Glutamatergic neuron (in vitro differentiated cells): ENCODE results near the gene ABHD14A. TPM values are rescaled to one million over a fixed set of nuclear protein-coding genes. Genes with fewer than 3 reads are reported as not detected.

Source experiments
- DNase-seq: peaks from one replicate; pipeline ENCODE4 v3.0.0; 2022
- H3K27ac Mint-ChIP-seq: one replicate; pipeline ENCODE4 v1.8.0; 2020; ENCODE audit warnings: mild to moderate bottlenecking, mixed read lengths, inconsistent platforms; ENCODE audit not compliant: unreplicated experiment
- H3K27me3 Mint-ChIP-seq: one replicate; pipeline ENCODE4 v1.8.0; 2020; ENCODE audit warnings: mild to moderate bottlenecking, moderate library complexity, mixed read lengths, inconsistent platforms; ENCODE audit not compliant: unreplicated experiment
- H3K36me3 Mint-ChIP-seq: one replicate; pipeline ENCODE4 v1.8.0; 2020; ENCODE audit warnings: mild to moderate bottlenecking, mixed read lengths, inconsistent platforms; ENCODE audit not compliant: unreplicated experiment
- H3K4me1 Mint-ChIP-seq: one replicate; pipeline ENCODE4 v1.8.0; 2020; ENCODE audit warnings: mild to moderate bottlenecking, low read depth, mixed read lengths, inconsistent platforms; ENCODE audit not compliant: unreplicated experiment
- H3K4me3 Mint-ChIP-seq: one replicate; pipeline ENCODE4 v1.8.0; 2020; ENCODE audit warnings: mild to moderate bottlenecking, mixed read lengths, inconsistent platforms; ENCODE audit not compliant: unreplicated experiment
- H3K9me3 Mint-ChIP-seq: one replicate; pipeline ENCODE4 v1.8.0; 2020; ENCODE audit warnings: mild to moderate bottlenecking, moderate library complexity, mixed read lengths, inconsistent platforms; ENCODE audit not compliant: unreplicated experiment
- total RNA-seq: library from RNA; stranded (reverse); fragmentation: NEBNext Ultra II Directional; extraction: Animal tissue kit (Norgen Biotek cat#: 25700); gene quantifications from one replicate; pipeline ENCODE4 v1.2.1, GENCODE V29; 2021; ENCODE audit not compliant: unreplicated experiment
- TF ChIP-seq, protein P1 (sequence below): fragments of 200-600 bp; sonication (generic); IDR thresholded peaks from one replicate; pipeline ENCODE4 v1.5.0; 2021; ENCODE audit not compliant: partially characterized antibody, unreplicated experiment

Gene ABHD14A
- total RNA-seq, 1 donor from 2014 or later: 12.7 TPM

DNA sequence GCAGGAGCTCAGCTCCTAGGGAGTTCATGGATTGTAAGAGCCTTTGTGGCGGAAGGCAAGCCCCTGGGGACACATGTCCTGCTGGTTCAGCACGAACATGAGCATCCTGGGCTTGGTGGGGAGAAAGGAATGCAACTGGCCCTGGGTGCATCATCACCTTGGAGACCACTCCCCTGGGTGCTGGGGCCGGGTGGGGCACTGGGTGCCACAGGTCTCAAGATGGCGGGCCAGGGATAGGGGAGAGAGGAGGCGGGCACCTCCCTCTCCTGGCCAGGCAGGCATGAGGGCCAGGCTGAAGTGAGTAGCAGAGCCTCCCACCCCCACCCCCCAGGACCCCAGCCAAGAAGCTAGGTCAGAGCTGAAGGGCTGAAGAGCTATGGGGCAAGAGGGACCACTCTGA lies 8.4 kb upstream of the ABHD14A start:
- Mint-ChIP-seq H3K4me3 (peak overlapping the region; percentile 98), H3K27ac (peak overlapping the region; percentile 100), H3K4me1 (peaks cover 33% of the 10 kb centered on the region), H3K36me3 (peaks cover 14% of the 10 kb centered on the region), H3K9me3 (peaks cover 43% of the 10 kb centered on the region), H3K27me3 (peaks cover 36% of the 10 kb centered on the region)
- DNase-seq: peak; percentile 49
- TF ChIP-seq, protein P1, sequence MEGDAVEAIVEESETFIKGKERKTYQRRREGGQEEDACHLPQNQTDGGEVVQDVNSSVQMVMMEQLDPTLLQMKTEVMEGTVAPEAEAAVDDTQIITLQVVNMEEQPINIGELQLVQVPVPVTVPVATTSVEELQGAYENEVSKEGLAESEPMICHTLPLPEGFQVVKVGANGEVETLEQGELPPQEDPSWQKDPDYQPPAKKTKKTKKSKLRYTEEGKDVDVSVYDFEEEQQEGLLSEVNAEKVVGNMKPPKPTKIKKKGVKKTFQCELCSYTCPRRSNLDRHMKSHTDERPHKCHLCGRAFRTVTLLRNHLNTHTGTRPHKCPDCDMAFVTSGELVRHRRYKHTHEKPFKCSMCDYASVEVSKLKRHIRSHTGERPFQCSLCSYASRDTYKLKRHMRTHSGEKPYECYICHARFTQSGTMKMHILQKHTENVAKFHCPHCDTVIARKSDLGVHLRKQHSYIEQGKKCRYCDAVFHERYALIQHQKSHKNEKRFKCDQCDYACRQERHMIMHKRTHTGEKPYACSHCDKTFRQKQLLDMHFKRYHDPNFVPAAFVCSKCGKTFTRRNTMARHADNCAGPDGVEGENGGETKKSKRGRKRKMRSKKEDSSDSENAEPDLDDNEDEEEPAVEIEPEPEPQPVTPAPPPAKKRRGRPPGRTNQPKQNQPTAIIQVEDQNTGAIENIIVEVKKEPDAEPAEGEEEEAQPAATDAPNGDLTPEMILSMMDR: no peak

DNA sequence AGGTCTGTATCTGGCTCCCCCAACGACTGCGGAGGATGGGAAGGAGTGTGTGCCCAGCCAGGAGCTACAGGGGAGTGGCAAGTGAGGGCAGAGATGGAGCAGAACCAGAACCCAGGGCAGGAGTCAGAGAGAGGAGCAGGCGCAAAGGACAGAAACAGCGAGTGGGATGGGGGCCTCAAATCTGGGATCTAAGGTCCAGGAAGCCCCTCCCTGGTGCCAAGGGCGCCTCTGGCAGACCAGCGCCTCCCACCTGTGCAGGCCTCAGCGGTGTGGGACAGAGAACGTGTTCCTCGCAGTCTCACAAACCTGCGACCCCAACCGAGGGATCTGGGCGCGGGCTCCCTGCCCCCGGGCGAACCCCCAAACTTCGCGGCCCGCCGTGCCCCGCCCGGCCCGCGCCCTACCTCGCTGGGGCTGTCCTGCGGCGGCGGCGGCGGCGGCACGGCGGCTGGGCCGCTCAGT lies 7.9 kb upstream of the ABHD14A start:
- TF ChIP-seq, protein P1: no peak
- Mint-ChIP-seq H3K9me3 (peaks cover 40% of the 10 kb centered on the region), H3K27me3 (peaks cover 32% of the 10 kb centered on the region), H3K4me3 (peak overlapping the region; percentile 98), H3K4me1 (peaks cover 29% of the 10 kb centered on the region), H3K27ac (peak overlapping the region; percentile 100), H3K36me3 (peaks cover 14% of the 10 kb centered on the region)
- DNase-seq: no peak

DNA sequence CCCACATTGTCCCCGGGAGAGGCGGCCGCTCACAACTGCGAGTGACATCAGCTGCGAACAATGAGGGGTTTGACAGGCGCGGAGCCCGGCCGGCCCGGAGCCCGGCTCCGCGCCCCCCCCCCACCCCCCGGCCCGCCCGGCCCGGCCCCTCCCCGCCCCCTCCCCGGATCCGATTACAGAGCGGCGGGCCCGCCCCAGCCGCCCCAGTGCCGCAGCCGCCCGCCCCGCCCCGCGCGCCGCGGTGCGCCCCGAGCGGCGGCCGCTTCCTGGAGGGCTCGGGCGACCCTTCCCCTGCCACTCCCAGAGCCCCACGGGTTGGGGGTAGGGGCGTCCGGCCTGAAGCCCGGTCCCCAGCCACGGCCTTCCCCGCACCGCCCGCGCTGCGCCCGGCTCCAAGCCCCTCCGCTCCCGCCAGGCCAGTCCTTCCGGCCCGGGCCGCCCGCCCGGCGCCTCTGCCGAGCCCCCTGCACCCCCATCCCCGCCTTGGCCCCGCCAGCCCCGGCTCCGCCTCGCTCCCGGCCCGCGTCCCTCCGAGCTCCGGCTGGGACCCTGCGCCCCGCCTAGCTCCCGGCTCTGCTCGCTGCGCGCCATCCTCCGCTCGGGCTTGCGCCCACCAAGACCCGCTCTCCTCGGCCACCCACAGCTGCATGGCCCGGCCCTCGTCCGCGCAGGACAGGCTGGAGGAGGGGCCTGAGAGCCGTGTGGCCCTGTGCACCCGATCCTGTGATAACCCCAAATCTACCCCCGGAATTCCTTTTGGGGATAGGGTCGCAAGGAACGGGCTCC lies 7.3 kb upstream of the ABHD14A start, which contains the start of gene PCBP4:
Gene PCBP4, minus strand, starts transcription at position 71 of the 786 bp plus-strand sequence. CDS start 6,214 bp downstream, outside the sequence.
- peaks cover 23% of the 10 kb centered on the region for H3K4me1 Mint-ChIP-seq
- H3K27me3 Mint-ChIP-seq: peaks cover 31% of the 10 kb centered on the region
- TF ChIP-seq, protein P1: no peak
- H3K36me3 Mint-ChIP-seq: peaks cover 14% of the 10 kb centered on the region
- peak within 1 kb of the TSS; percentile 100 for H3K27ac Mint-ChIP-seq
- peak within 1 kb of the TSS; percentile 98 for H3K4me3 Mint-ChIP-seq
- peak; percentile 79 for DNase-seq
- peaks cover 38% of the 10 kb centered on the region for H3K9me3 Mint-ChIP-seq

DNA sequence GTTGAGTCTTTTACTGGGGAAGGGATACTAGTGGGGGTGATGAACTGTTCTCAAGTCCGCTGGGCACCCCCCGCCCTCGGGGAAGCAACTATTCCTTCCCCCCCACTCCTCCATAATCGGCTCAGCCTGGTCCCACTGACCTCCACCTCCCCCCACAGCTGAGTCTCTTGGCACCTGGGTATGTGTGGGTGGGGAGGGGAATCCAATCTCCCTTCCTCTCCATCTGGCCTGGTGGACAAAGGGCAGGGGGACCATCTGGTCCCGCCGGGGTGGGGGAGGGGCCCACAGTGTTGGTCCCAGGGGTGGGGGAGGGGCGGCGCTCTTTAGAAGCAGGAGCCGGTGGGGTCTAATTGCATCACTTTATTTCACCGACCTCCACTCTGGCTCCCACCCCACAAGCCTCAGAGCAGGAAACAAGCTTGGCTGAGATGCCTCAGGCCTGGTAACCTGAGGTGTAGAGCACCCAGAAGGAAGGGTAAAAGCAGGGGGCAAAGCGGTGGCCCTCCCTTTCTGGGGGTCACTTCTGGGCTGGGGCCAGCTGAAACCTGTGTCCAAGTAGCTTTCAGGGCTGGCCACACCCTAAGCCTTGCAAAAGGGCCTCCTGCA lies 6.6 kb upstream of the ABHD14A start:
- DNase-seq: peak; percentile 87
- peaks cover 14% of the 10 kb centered on the region for H3K36me3 Mint-ChIP-seq
- H3K27ac Mint-ChIP-seq: peak overlapping the region; percentile 98
- TF ChIP-seq, protein P1: no peak
- H3K4me1 Mint-ChIP-seq: peaks cover 20% of the 10 kb centered on the region
- H3K27me3 Mint-ChIP-seq: peaks cover 31% of the 10 kb centered on the region
- peak overlapping the region; percentile 81 for H3K4me3 Mint-ChIP-seq
- peaks cover 35% of the 10 kb centered on the region for H3K9me3 Mint-ChIP-seq
